SK-N-MC (cell line): ENCODE measurements around the gene INAFM2.

Source experiments
- DNase-seq: peaks from one replicate; pipeline ENCODE4 v3.0.0-alpha.2; 2011; ENCODE audit warnings: low read depth, low spot score
- H3K27ac ChIP-seq: fragments of 200-600 bp; sonication (generic); 2 replicates; pipeline ENCODE4 v1.5.1; 2016; ENCODE audit warnings: mixed run types
- H3K36me3 ChIP-seq: fragments of 200-600 bp; sonication (generic); 2 replicates; pipeline ENCODE4 v1.6.1; 2017; ENCODE audit warnings: antibody characterized with exemption, low read length, mixed read lengths; ENCODE audit not compliant: insufficient read depth
- H3K4me3 ChIP-seq: fragments of 200-600 bp; sonication (generic); 2 replicates; pipeline ENCODE4 v1.5.1; 2016
- H3K9ac ChIP-seq: fragments of 200-600 bp; sonication (generic); 2 replicates; pipeline ENCODE4 v1.8.0; 2017; ENCODE audit warnings: mixed run types, mixed read lengths; ENCODE audit not compliant: insufficient read length
- H3K9me3 ChIP-seq: fragments of 200-600 bp; sonication (generic); 2 replicates; pipeline ENCODE4 v1.6.1; 2017; ENCODE audit warnings: low read depth, mild to moderate bottlenecking, antibody characterized with exemption, low read length, moderate library complexity, mixed read lengths
- EZH2 ChIP-seq: fragments of 200-600 bp; sonication (generic); IDR thresholded peaks from one replicate; pipeline ENCODE4 v1.6.1; 2017; ENCODE audit warnings: antibody characterized with exemption
- FOXP2 ChIP-seq: optimal IDR thresholded peaks from 2 replicates; pipeline ENCODE3; 2011; ENCODE audit warnings: mild to moderate bottlenecking, moderate library complexity; ENCODE audit not compliant: insufficient read depth; ENCODE audit errors: extremely low read length, control extremely low read depth
- POLR2AphosphoS5 ChIP-seq: IDR thresholded peaks from 2 replicates; pipeline ENCODE4 v1.6.1; 2012; ENCODE audit warnings: mild to moderate bottlenecking, low read depth, low read length, borderline replicate concordance

The INAFM2 gene

GRCh38 chr15:40285554-40286011 lies 37.9 kb upstream of the INAFM2 start:
- H3K27ac ChIP-seq, result peak overlapping the region; percentile 89
- TF ChIP-seq EZH2 (no peak), FOXP2 (no peak), POLR2AphosphoS5 (no peak)
- H3K4me3 ChIP-seq, result peak overlapping the region; percentile 12
- peaks cover 7% of the 10 kb centered on the region for H3K36me3 ChIP-seq
- H3K9me3 ChIP-seq, result no peaks in the 10 kb centered on the region
- no peak overlapping the region for H3K9ac ChIP-seq
- no peak for DNase-seq

GRCh38 chr15:40286061-40286532 lies 37.4 kb upstream of the INAFM2 start:
- DNase-seq, result no peak
- peak overlapping the region; percentile 89 for H3K27ac ChIP-seq
- H3K4me3 ChIP-seq, result no peak overlapping the region
- TF ChIP-seq POLR2AphosphoS5 (no peak; the same call in 1 of the 2 replicates), FOXP2 (no peak), EZH2 (no peak)
- H3K9ac ChIP-seq, result no peak overlapping the region
- H3K36me3 ChIP-seq, result peaks cover 2% of the 10 kb centered on the region
- H3K9me3 ChIP-seq, result no peaks in the 10 kb centered on the region

GRCh38 chr15:40286794-40287193 lies 36.7 kb upstream of the INAFM2 start:
- H3K9ac ChIP-seq, result no peak overlapping the region
- H3K4me3 ChIP-seq, result no peak overlapping the region
- DNase-seq, result no peak
- H3K27ac ChIP-seq, result peak overlapping the region; percentile 89
- H3K36me3 ChIP-seq, result no peaks in the 10 kb centered on the region
- H3K9me3 ChIP-seq, result no peaks in the 10 kb centered on the region
- TF ChIP-seq POLR2AphosphoS5 (no peak), FOXP2 (no peak), EZH2 (no peak)

- no peak for DNase-seq
- Histone ChIP-seq H3K9me3 (no peaks in the 10 kb centered on the region), H3K36me3 (no peaks in the 10 kb centered on the region), H3K4me3 (no peak overlapping the region), H3K27ac (peak overlapping the region; percentile 89; the same call in 1 of the 2 replicates), H3K9ac (no peak overlapping the region)
- TF ChIP-seq EZH2 (no peak), POLR2AphosphoS5 (no peak), FOXP2 (no peak)
Observed at GRCh38 chr15:40287505-40287904, 36.0 kb upstream of the INAFM2 start.

- no peak for TF ChIP-seq FOXP2
- no peak for TF ChIP-seq POLR2AphosphoS5
- TF ChIP-seq EZH2, result no peak
- H3K9me3 ChIP-seq, result no peaks in the 10 kb centered on the region
- no peak overlapping the region for H3K4me3 ChIP-seq
- no peak overlapping the region for H3K27ac ChIP-seq
- no peaks in the 10 kb centered on the region for H3K36me3 ChIP-seq
- H3K9ac ChIP-seq, result no peak overlapping the region
- DNase-seq, result no peak
Observed at GRCh38 chr15:40287968-40288367, 35.5 kb upstream of the INAFM2 start.

- no peak overlapping the region for H3K27ac ChIP-seq
- no peaks in the 10 kb centered on the region for H3K36me3 ChIP-seq
Observed at GRCh38 chr15:40289140-40289775, 34.2 kb upstream of the INAFM2 start.

GRCh38 chr15:40290545-40290917 lies 33.0 kb upstream of the INAFM2 start:
- TF ChIP-seq FOXP2 (no peak), POLR2AphosphoS5 (no peak), EZH2 (no peak)
- Histone ChIP-seq H3K4me3 (peak overlapping the region; percentile 80), H3K27ac (no peak overlapping the region), H3K36me3 (no peaks in the 10 kb centered on the region), H3K9ac (no peak overlapping the region), H3K9me3 (no peaks in the 10 kb centered on the region)
- no peak for DNase-seq

More at GRCh38 chr15:40289140-40289775, 34.2 kb upstream of the INAFM2 start:
- no peak for TF ChIP-seq EZH2
- TF ChIP-seq POLR2AphosphoS5, result no peak
- TF ChIP-seq FOXP2, result no peak
- Histone ChIP-seq H3K4me3 (no peak overlapping the region), H3K9ac (no peak overlapping the region), H3K9me3 (no peaks in the 10 kb centered on the region)
- no peak for DNase-seq

GRCh38 chr15:40290918-40291574 lies 32.4 kb upstream of the INAFM2 start:
- Histone ChIP-seq H3K9ac (peak overlapping the region; percentile 75), H3K27ac (no peak overlapping the region), H3K36me3 (no peaks in the 10 kb centered on the region), H3K4me3 (peak overlapping the region; percentile 80), H3K9me3 (no peaks in the 10 kb centered on the region)
- TF ChIP-seq EZH2 (no peak), FOXP2 (no peak), POLR2AphosphoS5 (no peak)
- DNase-seq, result no peak
